ENCODE data around the gene KASH5. TPM values are rescaled to one million over a fixed set of nuclear protein-coding genes. Genes with fewer than 3 reads are reported as not detected.

Gene KASH5
- total RNA-seq, 2 experiments from 2014 or later, result 12.0 to 16.3 TPM

- TF ChIP-seq, protein P1, sequence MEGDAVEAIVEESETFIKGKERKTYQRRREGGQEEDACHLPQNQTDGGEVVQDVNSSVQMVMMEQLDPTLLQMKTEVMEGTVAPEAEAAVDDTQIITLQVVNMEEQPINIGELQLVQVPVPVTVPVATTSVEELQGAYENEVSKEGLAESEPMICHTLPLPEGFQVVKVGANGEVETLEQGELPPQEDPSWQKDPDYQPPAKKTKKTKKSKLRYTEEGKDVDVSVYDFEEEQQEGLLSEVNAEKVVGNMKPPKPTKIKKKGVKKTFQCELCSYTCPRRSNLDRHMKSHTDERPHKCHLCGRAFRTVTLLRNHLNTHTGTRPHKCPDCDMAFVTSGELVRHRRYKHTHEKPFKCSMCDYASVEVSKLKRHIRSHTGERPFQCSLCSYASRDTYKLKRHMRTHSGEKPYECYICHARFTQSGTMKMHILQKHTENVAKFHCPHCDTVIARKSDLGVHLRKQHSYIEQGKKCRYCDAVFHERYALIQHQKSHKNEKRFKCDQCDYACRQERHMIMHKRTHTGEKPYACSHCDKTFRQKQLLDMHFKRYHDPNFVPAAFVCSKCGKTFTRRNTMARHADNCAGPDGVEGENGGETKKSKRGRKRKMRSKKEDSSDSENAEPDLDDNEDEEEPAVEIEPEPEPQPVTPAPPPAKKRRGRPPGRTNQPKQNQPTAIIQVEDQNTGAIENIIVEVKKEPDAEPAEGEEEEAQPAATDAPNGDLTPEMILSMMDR (conservative IDR thresholded peaks at IDR 0.05; ENCODE audit: low read length), result no peak
- no peak for TF ChIP-seq EZH2phosphoT487 (IDR thresholded peaks at IDR 0.05; ENCODE audit: borderline replicate concordance, low read depth, low read length)
- Histone ChIP-seq H3K4me1 (ENCODE audit: insufficient read depth, low read length, poor library complexity, severe bottlenecking) (peaks cover 94% of the 10 kb centered on the region), H3K27ac (ENCODE audit: low read depth, low read length, poor library complexity, severe bottlenecking) (peak overlapping the region; percentile 79), H2AFZ (ENCODE audit: low read length) (no peak overlapping the region), H3K4me3 (ENCODE audit: low read depth, low read length, poor library complexity, severe bottlenecking) (no peak overlapping the region), H4K20me1 (ENCODE audit: insufficient read depth, low read length) (no peaks in the 10 kb centered on the region), H3K4me2 (ENCODE audit: low read length) (peak overlapping the region; percentile 68), H3K9me3 (ENCODE audit: low read length) (no peaks in the 10 kb centered on the region), H3K9me2 (ENCODE audit: insufficient read depth, low read length) (no peaks in the 10 kb centered on the region), H3K79me2 (ENCODE audit: insufficient read depth, low read depth, low read length) (no peaks in the 10 kb centered on the region), H3K36me3 (ENCODE audit: insufficient read depth, low read length) (no peaks in the 10 kb centered on the region)
- BruUV-seq (replicated peaks), result no TSS peak
- no peak for DNase-seq (ENCODE audit: low spot score)
- POLR2A ChIA-PET, result no interaction called here
- intact Hi-C loops (cut with micrococcal nuclease; ENCODE audit: unreplicated experiment), result no loop called here
- CTCF ChIA-PET (ENCODE audit: unreplicated experiment), result no interaction called here
Observed at GRCh38 chr19:49407482-49408015, 19.5 kb downstream of the KASH5 start.

- peak overlapping the region; percentile 54 for H3K4me3 ChIP-seq (ENCODE audit: low read depth, low read length, poor library complexity, severe bottlenecking)
- BruUV-seq (replicated peaks), result no TSS peak
- peak; percentile 44 for DNase-seq (ENCODE audit: low spot score)
- H3K9me2 ChIP-seq (ENCODE audit: insufficient read depth, low read length), result no peaks in the 10 kb centered on the region
- H3K9me3 ChIP-seq (ENCODE audit: low read length), result no peaks in the 10 kb centered on the region
- TF ChIP-seq, protein P1 (conservative IDR thresholded peaks at IDR 0.05; ENCODE audit: low read length), result no peak
- TF ChIP-seq EZH2phosphoT487 (IDR thresholded peaks at IDR 0.05; ENCODE audit: borderline replicate concordance, low read depth, low read length), result no peak
- no peaks in the 10 kb centered on the region for H3K79me2 ChIP-seq (ENCODE audit: insufficient read depth, low read depth, low read length)
- H3K27ac ChIP-seq (ENCODE audit: low read depth, low read length, poor library complexity, severe bottlenecking), result peak overlapping the region; percentile 79
- H3K4me2 ChIP-seq (ENCODE audit: low read length), result peak overlapping the region; percentile 68
- H3K36me3 ChIP-seq (ENCODE audit: insufficient read depth, low read length), result no peaks in the 10 kb centered on the region
- CTCF ChIA-PET (ENCODE audit: unreplicated experiment), result interaction anchor here (0.6 to 1.1 kb wide), 2 partner anchors 18 to 107 kb away, joined by 3 to 4 read pairs; no protein-coding TSS in a partner anchor
- POLR2A ChIA-PET, result interaction anchor here (0.6 to 1.2 kb wide), 3 partner anchors 8 to 87 kb away, joined by 3 to 5 read pairs (median 3); no protein-coding TSS in a partner anchor
- no peaks in the 10 kb centered on the region for H4K20me1 ChIP-seq (ENCODE audit: insufficient read depth, low read length)
- peaks cover 80% of the 10 kb centered on the region for H3K4me1 ChIP-seq (ENCODE audit: insufficient read depth, low read length, poor library complexity, severe bottlenecking)
- H2AFZ ChIP-seq (ENCODE audit: low read length), result peak overlapping the region; percentile 7; the same call in 1 of the 2 replicates
- intact Hi-C loops (cut with micrococcal nuclease; ENCODE audit: unreplicated experiment), result no loop called here
Observed at GRCh38 chr19:49408816-49409440, 20.9 kb downstream of the KASH5 start.

Measured in OCI-LY7 (cell line).